OCI-LY7 (cell line): Measurements from ENCODE around the gene ELMOD3.

Experiments
- EZH2phosphoT487 ChIP-seq: fragments of 200-600 bp; sonication (generic); IDR thresholded peaks from 2 replicates; pipeline ENCODE4 v1.6.1; 2018; ENCODE audit warnings: low read depth, borderline replicate concordance, mild to moderate bottlenecking, mixed run types, antibody characterized with exemption, low read length, moderate library complexity, mixed read lengths
- TF ChIP-seq, protein P1 (sequence below): fragments of 200-600 bp; sonication (generic); conservative IDR thresholded peaks from 2 replicates; pipeline ENCODE4 v1.5.1; 2014; ENCODE audit warnings: mild to moderate bottlenecking, antibody characterized with exemption, low read length, moderate library complexity, mixed read lengths

DNA sequence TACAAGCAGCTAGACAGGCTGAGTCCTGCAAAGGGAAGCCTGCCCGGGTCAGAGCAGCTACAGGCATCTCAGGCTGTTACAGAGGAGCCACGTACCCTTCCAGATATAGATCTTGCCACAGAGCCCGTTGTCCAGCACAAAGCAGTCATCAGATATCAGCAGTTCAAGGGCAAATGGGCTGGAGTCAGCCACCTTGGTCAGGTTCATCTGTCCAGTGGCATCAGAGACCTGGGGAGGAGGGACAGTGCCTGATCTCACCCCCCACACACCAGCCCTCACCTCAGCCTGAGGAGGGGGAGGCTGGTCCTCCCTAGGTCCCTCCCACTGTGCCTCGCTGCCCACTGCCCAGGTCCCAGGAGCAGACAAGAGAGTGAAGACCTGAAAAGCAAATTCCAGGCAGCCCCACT is 43.4 kb downstream of the ELMOD3 start:
- TF ChIP-seq, protein P1, sequence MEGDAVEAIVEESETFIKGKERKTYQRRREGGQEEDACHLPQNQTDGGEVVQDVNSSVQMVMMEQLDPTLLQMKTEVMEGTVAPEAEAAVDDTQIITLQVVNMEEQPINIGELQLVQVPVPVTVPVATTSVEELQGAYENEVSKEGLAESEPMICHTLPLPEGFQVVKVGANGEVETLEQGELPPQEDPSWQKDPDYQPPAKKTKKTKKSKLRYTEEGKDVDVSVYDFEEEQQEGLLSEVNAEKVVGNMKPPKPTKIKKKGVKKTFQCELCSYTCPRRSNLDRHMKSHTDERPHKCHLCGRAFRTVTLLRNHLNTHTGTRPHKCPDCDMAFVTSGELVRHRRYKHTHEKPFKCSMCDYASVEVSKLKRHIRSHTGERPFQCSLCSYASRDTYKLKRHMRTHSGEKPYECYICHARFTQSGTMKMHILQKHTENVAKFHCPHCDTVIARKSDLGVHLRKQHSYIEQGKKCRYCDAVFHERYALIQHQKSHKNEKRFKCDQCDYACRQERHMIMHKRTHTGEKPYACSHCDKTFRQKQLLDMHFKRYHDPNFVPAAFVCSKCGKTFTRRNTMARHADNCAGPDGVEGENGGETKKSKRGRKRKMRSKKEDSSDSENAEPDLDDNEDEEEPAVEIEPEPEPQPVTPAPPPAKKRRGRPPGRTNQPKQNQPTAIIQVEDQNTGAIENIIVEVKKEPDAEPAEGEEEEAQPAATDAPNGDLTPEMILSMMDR: no peak
- TF ChIP-seq EZH2phosphoT487: no peak
